ENCODE measurements around the gene BRPF3.

BRPF3 gene

GRCh38 chr6:36273067-36273466 is 76.5 kb downstream of the BRPF3 start (continued):
- TF ChIP-seq, protein P1, sequence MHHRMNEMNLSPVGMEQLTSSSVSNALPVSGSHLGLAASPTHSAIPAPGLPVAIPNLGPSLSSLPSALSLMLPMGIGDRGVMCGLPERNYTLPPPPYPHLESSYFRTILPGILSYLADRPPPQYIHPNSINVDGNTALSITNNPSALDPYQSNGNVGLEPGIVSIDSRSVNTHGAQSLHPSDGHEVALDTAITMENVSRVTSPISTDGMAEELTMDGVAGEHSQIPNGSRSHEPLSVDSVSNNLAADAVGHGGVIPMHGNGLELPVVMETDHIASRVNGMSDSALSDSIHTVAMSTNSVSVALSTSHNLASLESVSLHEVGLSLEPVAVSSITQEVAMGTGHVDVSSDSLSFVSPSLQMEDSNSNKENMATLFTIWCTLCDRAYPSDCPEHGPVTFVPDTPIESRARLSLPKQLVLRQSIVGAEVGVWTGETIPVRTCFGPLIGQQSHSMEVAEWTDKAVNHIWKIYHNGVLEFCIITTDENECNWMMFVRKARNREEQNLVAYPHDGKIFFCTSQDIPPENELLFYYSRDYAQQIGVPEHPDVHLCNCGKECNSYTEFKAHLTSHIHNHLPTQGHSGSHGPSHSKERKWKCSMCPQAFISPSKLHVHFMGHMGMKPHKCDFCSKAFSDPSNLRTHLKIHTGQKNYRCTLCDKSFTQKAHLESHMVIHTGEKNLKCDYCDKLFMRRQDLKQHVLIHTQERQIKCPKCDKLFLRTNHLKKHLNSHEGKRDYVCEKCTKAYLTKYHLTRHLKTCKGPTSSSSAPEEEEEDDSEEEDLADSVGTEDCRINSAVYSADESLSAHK (tag by site-specific recombination; IDR thresholded peaks at IDR 0.05) = no peak
- TF ChIP-seq REPIN1 (tag by site-specific recombination; IDR thresholded peaks at IDR 0.05; ENCODE audit: low read depth) (no peak), ZNF704 (tag by site-specific recombination; IDR thresholded peaks at IDR 0.05) (no peak), ZNF157 (tag by site-specific recombination; IDR thresholded peaks at IDR 0.05) (no peak), ZBTB1 (tag by site-specific recombination; IDR thresholded peaks at IDR 0.05) (no peak), ZNF555 (tag by site-specific recombination; conservative IDR thresholded peaks at IDR 0.05) (peak; percentile 32), ZFP69B (tag by site-specific recombination; IDR thresholded peaks at IDR 0.05) (no peak), SCRT1 (tag by site-specific recombination; IDR thresholded peaks at IDR 0.05; ENCODE audit: borderline replicate concordance) (no peak), ZNF174 (tag by site-specific recombination; IDR thresholded peaks at IDR 0.05) (no peak), ZNF140 (tag by site-specific recombination; IDR thresholded peaks at IDR 0.05) (peak; percentile 26; the same call in 1 of the 2 replicates), ZNF148 (tag by site-specific recombination; IDR thresholded peaks at IDR 0.05; ENCODE audit: borderline replicate concordance) (no peak), ZBTB7A (tag by site-specific recombination; IDR thresholded peaks at IDR 0.05; ENCODE audit: low read depth) (no peak), KLF9 (tag by site-specific recombination; IDR thresholded peaks at IDR 0.05; ENCODE audit: low read depth) (no peak), IKZF3 (tag by site-specific recombination; IDR thresholded peaks at IDR 0.05) (no peak), ZNF112 (tag by site-specific recombination; IDR thresholded peaks at IDR 0.05) (no peak), ZBTB48 (tag by site-specific recombination; IDR thresholded peaks at IDR 0.05) (no peak), HOXC10 (CRISPR knock-in tag; IDR thresholded peaks at IDR 0.05) (no peak), ZNF510 (tag by site-specific recombination; IDR thresholded peaks at IDR 0.05; ENCODE audit: insufficient replicate concordance) (peak; percentile 17), ZBTB49 (tag by site-specific recombination; IDR thresholded peaks at IDR 0.05; ENCODE audit: low read depth) (no peak), ZNF785 (tag by site-specific recombination; IDR thresholded peaks at IDR 0.05) (no peak), ZNF645 (tag by site-specific recombination; IDR thresholded peaks at IDR 0.05) (no peak), CTCF (tag by site-specific recombination; IDR thresholded peaks at IDR 0.05) (no peak)
- TF ChIP-seq, protein P2, sequence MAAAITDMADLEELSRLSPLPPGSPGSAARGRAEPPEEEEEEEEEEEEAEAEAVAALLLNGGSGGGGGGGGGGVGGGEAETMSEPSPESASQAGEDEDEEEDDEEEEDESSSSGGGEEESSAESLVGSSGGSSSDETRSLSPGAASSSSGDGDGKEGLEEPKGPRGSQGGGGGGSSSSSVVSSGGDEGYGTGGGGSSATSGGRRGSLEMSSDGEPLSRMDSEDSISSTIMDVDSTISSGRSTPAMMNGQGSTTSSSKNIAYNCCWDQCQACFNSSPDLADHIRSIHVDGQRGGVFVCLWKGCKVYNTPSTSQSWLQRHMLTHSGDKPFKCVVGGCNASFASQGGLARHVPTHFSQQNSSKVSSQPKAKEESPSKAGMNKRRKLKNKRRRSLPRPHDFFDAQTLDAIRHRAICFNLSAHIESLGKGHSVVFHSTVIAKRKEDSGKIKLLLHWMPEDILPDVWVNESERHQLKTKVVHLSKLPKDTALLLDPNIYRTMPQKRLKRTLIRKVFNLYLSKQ (tag by site-specific recombination; IDR thresholded peaks at IDR 0.05; ENCODE audit: borderline replicate concordance) = no peak
- TF ChIP-seq, protein P3, sequence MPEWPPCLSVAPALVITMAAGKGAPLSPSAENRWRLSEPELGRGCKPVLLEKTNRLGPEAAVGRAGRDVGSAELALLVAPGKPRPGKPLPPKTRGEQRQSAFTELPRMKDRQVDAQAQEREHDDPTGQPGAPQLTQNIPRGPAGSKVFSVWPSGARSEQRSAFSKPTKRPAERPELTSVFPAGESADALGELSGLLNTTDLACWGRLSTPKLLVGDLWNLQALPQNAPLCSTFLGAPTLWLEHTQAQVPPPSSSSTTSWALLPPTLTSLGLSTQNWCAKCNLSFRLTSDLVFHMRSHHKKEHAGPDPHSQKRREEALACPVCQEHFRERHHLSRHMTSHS (tag by site-specific recombination; IDR thresholded peaks at IDR 0.05) = no peak
- TF ChIP-seq, protein P4, sequence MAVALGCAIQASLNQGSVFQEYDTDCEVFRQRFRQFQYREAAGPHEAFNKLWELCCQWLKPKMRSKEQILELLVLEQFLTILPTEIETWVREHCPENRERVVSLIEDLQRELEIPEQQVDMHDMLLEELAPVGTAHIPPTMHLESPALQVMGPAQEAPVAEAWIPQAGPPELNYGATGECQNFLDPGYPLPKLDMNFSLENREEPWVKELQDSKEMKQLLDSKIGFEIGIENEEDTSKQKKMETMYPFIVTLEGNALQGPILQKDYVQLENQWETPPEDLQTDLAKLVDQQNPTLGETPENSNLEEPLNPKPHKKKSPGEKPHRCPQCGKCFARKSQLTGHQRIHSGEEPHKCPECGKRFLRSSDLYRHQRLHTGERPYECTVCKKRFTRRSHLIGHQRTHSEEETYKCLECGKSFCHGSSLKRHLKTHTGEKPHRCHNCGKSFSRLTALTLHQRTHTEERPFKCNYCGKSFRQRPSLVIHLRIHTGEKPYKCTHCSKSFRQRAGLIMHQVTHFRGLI (tag by site-specific recombination; IDR thresholded peaks at IDR 0.05) = no peak

All from HEK293 (cell line).